ENCODE measurements around the gene CHCHD6.

Gene CHCHD6

GRCh38 chr3:126926684-126927400 is 222.8 kb downstream of the CHCHD6 start:
- peak; percentile 12 for DNase-seq

- DNase-seq: no peak
These were observed 223.3 kb downstream of the CHCHD6 start for GRCh38 chr3:126927401-126927750.

GRCh38 chr3:126927846-126928245 is 223.8 kb downstream of the CHCHD6 start:
- peak; percentile 16 for DNase-seq

- DNase-seq: no peak
These were observed 225.0 kb downstream of the CHCHD6 start for GRCh38 chr3:126928921-126929474.

GRCh38 chr3:126930936-126931600 is 227.0 kb downstream of the CHCHD6 start:
- DNase-seq: no peak

GRCh38 chr3:126931806-126932187 is 227.8 kb downstream of the CHCHD6 start:
- no peak for DNase-seq

GRCh38 chr3:126932188-126932931 is 228.3 kb downstream of the CHCHD6 start:
- no peak for DNase-seq

GRCh38 chr3:126934031-126934531 is 230.0 kb downstream of the CHCHD6 start:
- peak; percentile 46 for DNase-seq

GRCh38 chr3:126934991-126935390 is 231.0 kb downstream of the CHCHD6 start:
- no peak for DNase-seq

- DNase-seq: no peak
These were observed 231.9 kb downstream of the CHCHD6 start for GRCh38 chr3:126935756-126936509.

GRCh38 chr3:126936853-126937425 is 232.9 kb downstream of the CHCHD6 start:
- no peak for DNase-seq

GRCh38 chr3:126937533-126937932 is 233.5 kb downstream of the CHCHD6 start:
- no peak for DNase-seq

GRCh38 chr3:126937973-126938372 is 233.9 kb downstream of the CHCHD6 start:
- DNase-seq: peak; percentile 76

GRCh38 chr3:126938520-126939337 is 234.7 kb downstream of the CHCHD6 start:
- no peak for DNase-seq

GRCh38 chr3:126939338-126939718 is 235.3 kb downstream of the CHCHD6 start:
- DNase-seq: peak; percentile 61

- no peak for DNase-seq
These were observed 235.7 kb downstream of the CHCHD6 start for GRCh38 chr3:126939733-126940132.

- no peak for DNase-seq
These were observed 237.8 kb downstream of the CHCHD6 start for GRCh38 chr3:126941721-126942270.

- DNase-seq: no peak
These were observed 240.3 kb downstream of the CHCHD6 start for GRCh38 chr3:126944089-126944965.

- no peak for DNase-seq
These were observed 241.2 kb downstream of the CHCHD6 start for GRCh38 chr3:126945171-126945721.

- no peak for DNase-seq
These were observed 241.9 kb downstream of the CHCHD6 start for GRCh38 chr3:126945891-126946290.

Data from NCI-H1694 (cell line).